Activated naive CD4-positive, alpha-beta T cell (primary cell): ENCODE measurements around the gene THAP4.
"Not testable (repeated sequence)": the region's sequence is repeated elsewhere in the genome, so short reads cannot be mapped to it uniquely, and the experiment has no call there.

ENCODE experiments used
- DNase-seq, 4 experiments: peaks; one replicate each; lab custom pipeline; 2025; lab: John Stamatoyannopoulos, UW

Gene THAP4

GRCh38 chr2:241584436-241584835 lies 52.5 kb downstream of the THAP4 start:
- DNase-seq: no peak

GRCh38 chr2:241582806-241583205 lies 54.2 kb downstream of the THAP4 start:
- DNase-seq: no peak

- no peak for DNase-seq
Measured at GRCh38 chr2:241582328-241582727, 54.6 kb downstream of the THAP4 start.

- no peak for DNase-seq
Measured at GRCh38 chr2:241579281-241579680, 57.7 kb downstream of the THAP4 start.

- no peak for DNase-seq
Measured at GRCh38 chr2:241577413-241578122, 59.4 kb downstream of the THAP4 start.

GRCh38 chr2:241576293-241576654 lies 60.7 kb downstream of the THAP4 start:
- no peak for DNase-seq

- DNase-seq: no peak
Measured at GRCh38 chr2:241575624-241576292, 61.2 kb downstream of the THAP4 start.

- no peak for DNase-seq
Measured at GRCh38 chr2:241574911-241575623, 61.9 kb downstream of the THAP4 start.

GRCh38 chr2:241573741-241574140 lies 63.2 kb downstream of the THAP4 start:
- no peak for DNase-seq

GRCh38 chr2:241572915-241573651 lies 63.9 kb downstream of the THAP4 start:
- not testable (repeated sequence) for DNase-seq

GRCh38 chr2:241571821-241572620 lies 64.9 kb downstream of the THAP4 start:
- no peak for DNase-seq

GRCh38 chr2:241570961-241571581 lies 65.9 kb downstream of the THAP4 start:
- no peak for DNase-seq

- DNase-seq: no peak
Measured at GRCh38 chr2:241569831-241570281, 67.1 kb downstream of the THAP4 start.

GRCh38 chr2:241568726-241569125 lies 68.2 kb downstream of the THAP4 start:
- no peak for DNase-seq

GRCh38 chr2:241567776-241568175 lies 69.2 kb downstream of the THAP4 start:
- no peak for DNase-seq

GRCh38 chr2:241567266-241567665 lies 69.7 kb downstream of the THAP4 start:
- not testable (repeated sequence) for DNase-seq

- no peak for DNase-seq
Measured at GRCh38 chr2:241566468-241566867, 70.5 kb downstream of the THAP4 start.

GRCh38 chr2:241566021-241566420 lies 70.9 kb downstream of the THAP4 start:
- DNase-seq: not testable (repeated sequence)

- DNase-seq: no peak
Measured at GRCh38 chr2:241565411-241565810, 71.5 kb downstream of the THAP4 start.

GRCh38 chr2:241564596-241565410 lies 72.2 kb downstream of the THAP4 start:
- DNase-seq: no peak
